Ishikawa (cell line): ENCODE data around the gene G0S2.

Source experiments
- CEBPB ChIP-seq: IDR thresholded peaks from 2 replicates; pipeline ENCODE4 v1.6.1; 2012
- EP300 ChIP-seq: IDR thresholded peaks from 2 replicates; pipeline ENCODE4 v1.6.1; 2012; ENCODE audit warnings: borderline replicate concordance
- FOXM1 ChIP-seq: IDR thresholded peaks from 2 replicates; pipeline ENCODE4 v1.6.1; 2012; ENCODE audit warnings: low read depth, borderline replicate concordance
- RAD21 ChIP-seq: IDR thresholded peaks from 2 replicates; pipeline ENCODE4 v1.6.1; 2012; ENCODE audit warnings: low read depth
- ZBTB7A ChIP-seq: IDR thresholded peaks from 2 replicates; pipeline ENCODE4 v1.6.1; 2012; ENCODE audit warnings: low read depth

DNA sequence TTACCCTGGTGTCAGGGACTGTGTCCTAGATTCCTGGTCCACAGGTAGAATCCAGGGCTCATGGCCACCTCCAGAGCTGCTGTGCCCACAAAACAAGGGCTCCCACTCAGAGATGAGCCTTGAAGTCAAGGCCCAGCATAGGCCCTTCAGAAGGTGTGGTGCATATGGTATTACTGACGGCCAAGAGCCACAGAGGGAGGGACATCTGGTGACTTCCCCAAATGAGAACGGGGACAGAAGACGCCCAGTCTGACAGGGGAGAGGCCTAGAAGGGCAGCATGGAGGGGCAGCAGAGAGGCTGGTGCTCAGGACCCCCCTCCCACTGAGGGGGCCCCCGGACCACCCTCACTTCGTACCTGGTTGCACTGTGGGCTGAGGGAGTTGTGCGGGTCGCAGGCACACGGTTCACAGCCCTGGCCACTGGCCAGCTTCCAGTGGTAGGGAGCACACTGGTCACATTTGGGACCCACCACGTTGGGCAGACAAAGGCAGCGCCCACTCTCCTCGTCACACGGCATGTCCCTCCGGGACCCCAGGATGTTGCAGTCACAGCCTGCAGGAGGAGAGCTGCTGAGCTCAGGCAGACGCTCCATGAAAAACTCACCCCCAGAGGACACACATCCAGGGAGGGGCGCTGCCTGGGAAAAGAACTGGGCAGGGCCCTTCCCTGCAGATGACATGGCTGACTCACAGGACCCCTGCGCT is 48.0 kb upstream of the G0S2 start:
- TF ChIP-seq CEBPB, result no peak
- no peak for TF ChIP-seq EP300
- no peak for TF ChIP-seq FOXM1
- no peak for TF ChIP-seq ZBTB7A
- no peak for TF ChIP-seq RAD21
